Measurements from ENCODE around the gene ISG15.

Gene ISG15

DNA sequence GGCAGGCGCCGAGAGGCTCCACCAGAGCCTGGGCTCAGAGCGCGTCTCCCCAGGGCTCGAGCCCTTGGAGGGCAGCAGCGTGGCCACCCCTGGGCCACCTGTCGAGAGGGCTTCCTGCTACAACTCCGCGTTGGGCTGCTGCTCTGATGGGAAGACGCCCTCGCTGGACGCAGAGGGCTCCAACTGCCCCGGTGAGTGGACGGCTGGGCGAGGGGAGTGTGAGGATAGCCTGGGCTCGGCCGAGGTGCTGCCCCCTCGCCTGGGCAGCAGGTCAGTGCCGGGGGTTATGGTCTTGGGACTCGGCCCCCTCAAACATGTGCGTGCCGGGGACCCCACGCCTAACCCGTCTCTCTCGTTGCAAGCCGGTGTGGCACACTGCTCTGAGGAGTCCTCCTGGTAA lies 33.5 kb downstream of the ISG15 start:
- no peaks in the 10 kb centered on the region for H3K27me3 ChIP-seq (ENCODE audit: insufficient read depth, low read length, poor library complexity)
- no peak overlapping the region for H2BK120ac ChIP-seq (ENCODE audit: low read depth, low read length)
- DNase-seq, result no peak
- no peak overlapping the region for H3K4ac ChIP-seq (ENCODE audit: low read depth, low read length)
- H2BK5ac ChIP-seq (ENCODE audit: low read length), result no peak overlapping the region
- no peaks in the 10 kb centered on the region for H3K79me2 ChIP-seq (ENCODE audit: control insufficient read depth, insufficient read depth, low read length)
- no peak overlapping the region for H3K4me2 ChIP-seq (ENCODE audit: low read length)
- H3K4me1 ChIP-seq (ENCODE audit: control insufficient read depth, low read depth, low read length), result no peaks in the 10 kb centered on the region
- peaks cover 5% of the 10 kb centered on the region for H3K36me3 ChIP-seq (ENCODE audit: control insufficient read depth, insufficient read depth, low read length)
- no peak overlapping the region for H4K8ac ChIP-seq (ENCODE audit: low read depth, low read length)
- no peaks in the 10 kb centered on the region for H3K79me1 ChIP-seq (ENCODE audit: low read length)
- no peak overlapping the region for H3K27ac ChIP-seq (ENCODE audit: low read depth, low read length)
- WGBS (ENCODE audit: extremely low coverage, insufficient coverage, low lambda C conversion rate), result no CpG with 5 or more reads among the region's 26 CpGs
- H3K9ac ChIP-seq (ENCODE audit: low read length), result no peak overlapping the region
- H2BK15ac ChIP-seq (replicated peaks; ENCODE audit: low read depth), result no peak overlapping the region
- no peak overlapping the region for H3K4me3 ChIP-seq (ENCODE audit: low read length)
- no peak overlapping the region for H3K23ac ChIP-seq (ENCODE audit: low read length)
- no peak overlapping the region for H4K5ac ChIP-seq (ENCODE audit: low read length)
- no peak overlapping the region for H2AK5ac ChIP-seq (ENCODE audit: low read length)
- no peak overlapping the region for H3K56ac ChIP-seq (ENCODE audit: low read length)
- no peak overlapping the region for H3K18ac ChIP-seq (ENCODE audit: low read length)

DNA sequence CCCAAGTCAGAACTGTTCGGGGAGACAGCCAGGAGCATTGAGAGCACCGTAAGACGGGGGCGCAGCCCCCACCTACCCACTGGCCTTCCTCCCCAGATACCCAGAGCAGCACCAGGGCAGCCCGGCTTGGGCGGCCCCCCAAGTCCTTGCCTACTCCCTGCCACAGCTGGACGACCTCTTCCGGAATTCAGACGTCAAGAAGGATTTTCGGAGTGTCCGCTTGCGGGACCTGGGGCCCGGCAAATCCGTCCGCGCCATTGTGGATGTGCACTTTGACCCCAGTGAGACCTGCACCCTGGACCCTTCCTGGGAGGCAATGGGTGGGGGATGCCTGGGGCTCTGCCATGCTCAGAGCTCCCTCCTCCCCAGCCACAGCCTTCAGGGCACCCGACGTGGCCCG lies 34.1 kb downstream of the ISG15 start:
- H2BK120ac ChIP-seq (ENCODE audit: low read depth, low read length), result no peak overlapping the region
- H4K8ac ChIP-seq (ENCODE audit: low read depth, low read length), result no peak overlapping the region
- no peak overlapping the region for H2BK15ac ChIP-seq (replicated peaks; ENCODE audit: low read depth)
- no peaks in the 10 kb centered on the region for H3K79me2 ChIP-seq (ENCODE audit: control insufficient read depth, insufficient read depth, low read length)
- H3K23ac ChIP-seq (ENCODE audit: low read length), result no peak overlapping the region
- no CpG with 5 or more reads among the region's 19 CpGs for WGBS (ENCODE audit: extremely low coverage, insufficient coverage, low lambda C conversion rate)
- H3K4ac ChIP-seq (ENCODE audit: low read depth, low read length), result no peak overlapping the region
- peaks cover 9% of the 10 kb centered on the region for H3K36me3 ChIP-seq (ENCODE audit: control insufficient read depth, insufficient read depth, low read length)
- H2BK5ac ChIP-seq (ENCODE audit: low read length), result no peak overlapping the region
- H3K4me1 ChIP-seq (ENCODE audit: control insufficient read depth, low read depth, low read length), result no peaks in the 10 kb centered on the region
- no peak overlapping the region for H3K27ac ChIP-seq (ENCODE audit: low read depth, low read length)
- no peak overlapping the region for H3K18ac ChIP-seq (ENCODE audit: low read length)
- no peak overlapping the region for H3K4me2 ChIP-seq (ENCODE audit: low read length)
- H4K5ac ChIP-seq (ENCODE audit: low read length), result no peak overlapping the region
- H3K9ac ChIP-seq (ENCODE audit: low read length), result no peak overlapping the region
- no peak overlapping the region for H2AK5ac ChIP-seq (ENCODE audit: low read length)
- no peaks in the 10 kb centered on the region for H3K27me3 ChIP-seq (ENCODE audit: insufficient read depth, low read length, poor library complexity)
- DNase-seq, result no peak
- H3K56ac ChIP-seq (ENCODE audit: low read length), result no peak overlapping the region
- H3K4me3 ChIP-seq (ENCODE audit: low read length), result no peak overlapping the region
- no peaks in the 10 kb centered on the region for H3K79me1 ChIP-seq (ENCODE audit: low read length)

DNA sequence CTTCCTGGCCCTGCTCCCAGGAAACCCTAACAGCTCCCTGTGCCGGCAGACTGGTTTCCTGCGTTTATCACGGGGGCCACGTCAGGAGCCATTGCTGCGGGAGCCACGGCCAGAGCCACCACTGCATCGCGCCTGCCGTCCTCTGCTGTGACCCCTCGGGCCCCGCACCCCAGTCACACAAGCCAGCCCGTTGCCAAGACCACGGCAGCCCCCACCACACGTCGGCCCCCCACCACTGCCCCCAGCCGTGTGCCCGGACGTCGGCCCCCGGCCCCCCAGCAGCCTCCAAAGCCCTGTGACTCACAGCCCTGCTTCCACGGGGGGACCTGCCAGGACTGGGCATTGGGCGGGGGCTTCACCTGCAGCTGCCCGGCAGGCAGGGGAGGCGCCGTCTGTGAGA lies 34.7 kb downstream of the ISG15 start:
- H2AK5ac ChIP-seq (ENCODE audit: low read length), result no peak overlapping the region
- H3K36me3 ChIP-seq (ENCODE audit: control insufficient read depth, insufficient read depth, low read length), result peaks cover 9% of the 10 kb centered on the region

DNA sequence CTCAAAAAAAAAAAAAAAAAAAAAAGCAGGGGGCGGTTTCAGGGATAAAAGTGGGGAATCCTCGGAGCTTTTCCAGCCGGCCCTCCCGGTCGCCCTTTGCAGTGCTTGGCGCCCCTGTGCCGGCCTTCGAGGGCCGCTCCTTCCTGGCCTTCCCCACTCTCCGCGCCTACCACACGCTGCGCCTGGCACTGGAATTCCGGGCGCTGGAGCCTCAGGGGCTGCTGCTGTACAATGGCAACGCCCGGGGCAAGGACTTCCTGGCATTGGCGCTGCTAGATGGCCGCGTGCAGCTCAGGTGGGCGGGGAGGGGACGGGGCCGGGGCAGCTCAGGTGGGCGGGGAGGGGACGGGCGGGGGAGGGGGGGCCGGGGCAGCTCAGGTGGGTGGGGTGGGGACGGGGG lies 35.5 kb downstream of the ISG15 start:
- no peak overlapping the region for H3K9ac ChIP-seq (ENCODE audit: low read length)
- no peak overlapping the region for H3K4ac ChIP-seq (ENCODE audit: low read depth, low read length)
- H3K27me3 ChIP-seq (ENCODE audit: insufficient read depth, low read length, poor library complexity), result no peaks in the 10 kb centered on the region
- peaks cover 9% of the 10 kb centered on the region for H3K36me3 ChIP-seq (ENCODE audit: control insufficient read depth, insufficient read depth, low read length)
- no CpG with 5 or more reads among the region's 28 CpGs for WGBS (ENCODE audit: extremely low coverage, insufficient coverage, low lambda C conversion rate)
- H3K4me1 ChIP-seq (ENCODE audit: control insufficient read depth, low read depth, low read length), result no peaks in the 10 kb centered on the region
- H3K23ac ChIP-seq (ENCODE audit: low read length), result no peak overlapping the region
- H3K4me2 ChIP-seq (ENCODE audit: low read length), result no peak overlapping the region
- no peak overlapping the region for H2BK15ac ChIP-seq (replicated peaks; ENCODE audit: low read depth)
- no peak overlapping the region for H3K27ac ChIP-seq (ENCODE audit: low read depth, low read length)
- no peaks in the 10 kb centered on the region for H3K79me1 ChIP-seq (ENCODE audit: low read length)
- DNase-seq, result no peak
- H2BK5ac ChIP-seq (ENCODE audit: low read length), result no peak overlapping the region
- H3K56ac ChIP-seq (ENCODE audit: low read length), result no peak overlapping the region
- no peak overlapping the region for H2BK120ac ChIP-seq (ENCODE audit: low read depth, low read length)
- no peak overlapping the region for H3K4me3 ChIP-seq (ENCODE audit: low read length)
- H4K8ac ChIP-seq (ENCODE audit: low read depth, low read length), result no peak overlapping the region
- H2AK5ac ChIP-seq (ENCODE audit: low read length), result no peak overlapping the region
- no peak overlapping the region for H4K5ac ChIP-seq (ENCODE audit: low read length)
- no peak overlapping the region for H3K18ac ChIP-seq (ENCODE audit: low read length)
- no peaks in the 10 kb centered on the region for H3K79me2 ChIP-seq (ENCODE audit: control insufficient read depth, insufficient read depth, low read length)

More for the DNA sequence above, 34.7 kb downstream of the ISG15 start:
- Histone ChIP-seq H3K27ac (ENCODE audit: low read depth, low read length) (no peak overlapping the region), H2BK5ac (ENCODE audit: low read length) (no peak overlapping the region), H3K4ac (ENCODE audit: low read depth, low read length) (no peak overlapping the region), H3K79me2 (ENCODE audit: control insufficient read depth, insufficient read depth, low read length) (no peaks in the 10 kb centered on the region), H3K23ac (ENCODE audit: low read length) (no peak overlapping the region), H3K56ac (ENCODE audit: low read length) (no peak overlapping the region), H3K4me2 (ENCODE audit: low read length) (no peak overlapping the region), H4K8ac (ENCODE audit: low read depth, low read length) (no peak overlapping the region), H2BK120ac (ENCODE audit: low read depth, low read length) (no peak overlapping the region), H3K79me1 (ENCODE audit: low read length) (no peaks in the 10 kb centered on the region), H3K4me1 (ENCODE audit: control insufficient read depth, low read depth, low read length) (no peaks in the 10 kb centered on the region), H3K4me3 (ENCODE audit: low read length) (no peak overlapping the region), H2BK15ac (replicated peaks; ENCODE audit: low read depth) (no peak overlapping the region), H3K27me3 (ENCODE audit: insufficient read depth, low read length, poor library complexity) (no peaks in the 10 kb centered on the region), H4K5ac (ENCODE audit: low read length) (no peak overlapping the region), H3K18ac (ENCODE audit: low read length) (no peak overlapping the region), H3K9ac (ENCODE audit: low read length) (no peak overlapping the region)
- WGBS (ENCODE audit: extremely low coverage, insufficient coverage, low lambda C conversion rate), result no CpG with 5 or more reads among the region's 25 CpGs
- DNase-seq, result no peak

GRCh38 chr1:1049318-1050165 lies 36.2 kb downstream of the ISG15 start:
- WGBS (ENCODE audit: extremely low coverage, insufficient coverage, low lambda C conversion rate), result no CpG with 5 or more reads among the region's 57 CpGs
- Histone ChIP-seq H2BK120ac (ENCODE audit: low read depth, low read length) (no peak overlapping the region), H3K56ac (ENCODE audit: low read length) (no peak overlapping the region), H4K8ac (ENCODE audit: low read depth, low read length) (no peak overlapping the region), H3K4me3 (ENCODE audit: low read length) (no peak overlapping the region), H3K9ac (ENCODE audit: low read length) (no peak overlapping the region), H3K4ac (ENCODE audit: low read depth, low read length) (no peak overlapping the region), H3K4me1 (ENCODE audit: control insufficient read depth, low read depth, low read length) (no peaks in the 10 kb centered on the region), H4K5ac (ENCODE audit: low read length) (no peak overlapping the region), H3K27ac (ENCODE audit: low read depth, low read length) (no peak overlapping the region), H3K79me1 (ENCODE audit: low read length) (no peaks in the 10 kb centered on the region), H2AK5ac (ENCODE audit: low read length) (no peak overlapping the region), H3K36me3 (ENCODE audit: control insufficient read depth, insufficient read depth, low read length) (peaks cover 7% of the 10 kb centered on the region), H3K23ac (ENCODE audit: low read length) (no peak overlapping the region), H3K79me2 (ENCODE audit: control insufficient read depth, insufficient read depth, low read length) (no peaks in the 10 kb centered on the region), H2BK15ac (replicated peaks; ENCODE audit: low read depth) (no peak overlapping the region), H2BK5ac (ENCODE audit: low read length) (no peak overlapping the region), H3K4me2 (ENCODE audit: low read length) (no peak overlapping the region), H3K27me3 (ENCODE audit: insufficient read depth, low read length, poor library complexity) (no peaks in the 10 kb centered on the region), H3K18ac (ENCODE audit: low read length) (no peak overlapping the region)
- DNase-seq, result no peak

DNA sequence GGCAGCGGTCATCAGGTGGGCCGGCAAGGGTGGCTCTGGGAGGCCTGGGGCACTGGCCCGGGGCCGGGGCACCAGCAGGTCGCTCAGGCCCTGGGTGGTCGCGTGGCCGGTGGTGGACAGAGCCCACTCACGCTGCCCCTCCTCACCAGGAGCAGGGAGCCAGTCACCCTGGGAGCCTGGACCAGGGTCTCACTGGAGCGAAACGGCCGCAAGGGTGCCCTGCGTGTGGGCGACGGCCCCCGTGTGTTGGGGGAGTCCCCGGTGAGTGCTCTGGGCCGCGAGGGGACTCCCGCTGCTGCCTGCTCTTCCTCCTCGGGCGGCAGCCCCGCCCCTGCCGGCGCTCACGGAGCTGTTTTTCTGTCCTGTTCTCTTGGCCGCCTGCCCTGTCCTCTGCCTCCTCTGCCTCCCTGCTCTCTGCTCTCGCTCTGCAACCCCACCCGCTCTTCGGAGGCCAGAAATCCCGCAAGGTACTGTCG lies 37.3 kb downstream of the ISG15 start:
- Histone ChIP-seq H3K36me3 (ENCODE audit: control insufficient read depth, insufficient read depth, low read length) (peaks cover 5% of the 10 kb centered on the region), H3K56ac (ENCODE audit: low read length) (no peak overlapping the region), H3K27me3 (ENCODE audit: insufficient read depth, low read length, poor library complexity) (no peaks in the 10 kb centered on the region), H3K4me1 (ENCODE audit: control insufficient read depth, low read depth, low read length) (no peaks in the 10 kb centered on the region), H4K5ac (ENCODE audit: low read length) (no peak overlapping the region), H4K8ac (ENCODE audit: low read depth, low read length) (no peak overlapping the region), H3K4me2 (ENCODE audit: low read length) (no peak overlapping the region), H2BK5ac (ENCODE audit: low read length) (no peak overlapping the region), H3K27ac (ENCODE audit: low read depth, low read length) (no peak overlapping the region), H2BK15ac (replicated peaks; ENCODE audit: low read depth) (no peak overlapping the region), H3K23ac (ENCODE audit: low read length) (no peak overlapping the region), H3K4me3 (ENCODE audit: low read length) (no peak overlapping the region), H3K79me2 (ENCODE audit: control insufficient read depth, insufficient read depth, low read length) (no peaks in the 10 kb centered on the region), H3K18ac (ENCODE audit: low read length) (no peak overlapping the region), H3K79me1 (ENCODE audit: low read length) (no peaks in the 10 kb centered on the region), H3K4ac (ENCODE audit: low read depth, low read length) (no peak overlapping the region), H2BK120ac (ENCODE audit: low read depth, low read length) (no peak overlapping the region), H2AK5ac (ENCODE audit: low read length) (no peak overlapping the region), H3K9ac (ENCODE audit: low read length) (no peak overlapping the region)
- DNase-seq, result no peak
- no CpG with 5 or more reads among the region's 32 CpGs for whole genome bisulfite sequencing (ENCODE audit: extremely low coverage, insufficient coverage, low lambda C conversion rate)

All from mesendoderm (in vitro differentiated cells).